ENCODE results near the gene CD83. TPM values are rescaled to one million over a fixed set of nuclear protein-coding genes. Genes with fewer than 3 reads are reported as not detected.
"Not testable (repeated sequence)": the region's sequence is repeated elsewhere in the genome, so short reads cannot be mapped to it uniquely, and the experiment has no call there.

CD83 gene, protein sequence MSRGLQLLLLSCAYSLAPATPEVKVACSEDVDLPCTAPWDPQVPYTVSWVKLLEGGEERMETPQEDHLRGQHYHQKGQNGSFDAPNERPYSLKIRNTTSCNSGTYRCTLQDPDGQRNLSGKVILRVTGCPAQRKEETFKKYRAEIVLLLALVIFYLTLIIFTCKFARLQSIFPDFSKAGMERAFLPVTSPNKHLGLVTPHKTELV
- 3.9 TPM for polyA plus RNA-seq (2013, experiment 1 of 4)
- 3.6 TPM for polyA plus RNA-seq (2013, experiment 2 of 4)
- 3.5 TPM for polyA plus RNA-seq (2013, experiment 3 of 4)
- 3.9 TPM for polyA plus RNA-seq (2013, experiment 4 of 4)

DNA sequence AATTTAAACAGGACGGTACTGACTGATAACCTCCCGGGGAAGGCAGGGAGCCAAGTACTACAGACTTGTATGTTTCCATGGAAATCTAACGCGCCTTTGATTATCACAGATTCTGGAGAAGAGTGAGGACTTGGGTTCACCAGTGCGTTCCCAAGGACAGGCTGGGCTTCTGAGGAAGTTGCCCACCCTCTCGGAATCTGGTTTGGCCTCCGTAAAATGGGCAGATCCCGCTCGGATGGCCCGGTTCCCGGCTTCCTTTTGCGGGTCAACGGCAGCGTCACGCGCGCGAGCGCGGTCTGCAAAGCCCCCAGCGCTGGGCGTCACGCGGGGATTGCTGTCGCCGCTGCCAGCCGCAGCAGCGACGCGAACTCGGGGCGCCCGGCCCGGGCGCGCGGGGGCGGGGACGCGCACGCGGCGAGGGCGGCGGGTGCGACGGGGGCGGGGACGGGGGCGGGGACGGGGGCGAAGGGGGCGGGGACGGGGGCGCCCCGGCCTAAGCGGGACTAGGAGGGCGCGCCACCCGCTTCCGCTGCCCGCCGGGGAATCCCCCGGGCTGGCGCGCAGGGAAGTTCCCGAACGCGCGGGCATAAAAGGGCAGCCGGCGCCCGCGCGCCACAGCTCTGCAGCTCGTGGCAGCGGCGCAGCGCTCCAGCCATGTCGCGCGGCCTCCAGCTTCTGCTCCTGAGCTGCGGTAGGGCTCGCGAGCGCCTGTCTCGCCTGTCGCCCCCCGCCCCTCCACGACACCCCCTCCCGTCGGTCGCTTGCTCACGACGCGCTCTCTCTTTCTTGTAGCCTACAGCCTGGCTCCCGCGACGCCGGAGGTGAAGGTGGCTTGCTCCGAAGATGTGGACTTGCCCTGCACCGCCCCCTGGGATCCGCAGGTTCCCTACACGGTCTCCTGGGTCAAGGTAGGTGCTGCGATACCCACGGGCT lies at the start of gene CD83:
Gene CD83, plus strand, starts transcription at position 615 of the 933 bp plus-strand sequence. Its CDS starts 40 bp downstream, at position 655.
- peak within 1 kb of the TSS; percentile 63 for H3K4me3 ChIP-seq (ENCODE audit: insufficient read depth, low read depth, low read length)
- H3K4me1 ChIP-seq (ENCODE audit: control insufficient read depth, insufficient read depth, low read length): no peaks in the 10 kb centered on the region
- no peak within 1 kb of the TSS for H3K27ac ChIP-seq (ENCODE audit: insufficient read depth, low read depth, low read length, poor library complexity, severe bottlenecking)
- H3K36me3 ChIP-seq (ENCODE audit: control insufficient read depth, insufficient read depth, low read length): no peaks in the 10 kb centered on the region
- WGBS, 2 experiments: 1 to 2% methylated on average over 106 of the region's 106 CpGs
- H3K9me3 ChIP-seq (ENCODE audit: control insufficient read depth, low read length): no peaks in the 10 kb centered on the region
- peaks cover 32% of the 10 kb centered on the region for H3K27me3 ChIP-seq (ENCODE audit: control insufficient read depth, insufficient read depth, low read length, poor library complexity, severe bottlenecking)

DNA sequence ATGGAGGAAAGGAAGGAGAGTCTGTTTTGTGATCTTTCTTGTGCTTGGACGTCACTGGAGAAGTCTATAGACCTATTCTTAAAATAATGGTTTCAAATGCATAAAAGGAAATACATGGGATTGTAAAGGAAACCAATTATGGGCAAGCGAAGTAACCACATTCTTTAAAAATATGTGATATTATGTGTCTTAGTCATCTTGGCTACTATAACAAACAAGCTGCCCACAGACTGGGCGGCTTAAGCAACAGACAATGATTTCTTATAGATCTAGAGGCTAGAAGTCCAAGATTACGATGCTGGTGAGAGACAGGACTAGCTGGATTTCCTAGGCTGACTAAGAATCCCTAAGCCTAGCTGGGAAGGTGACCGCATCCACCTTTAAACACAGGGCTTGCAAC lies 49.4 kb upstream of the CD83 start:
- no peaks in the 10 kb centered on the region for H3K4me1 ChIP-seq (ENCODE audit: control insufficient read depth, insufficient read depth, low read length)
- no peak overlapping the region for H3K4me3 ChIP-seq (ENCODE audit: insufficient read depth, low read depth, low read length)
- no peaks in the 10 kb centered on the region for H3K27me3 ChIP-seq (ENCODE audit: control insufficient read depth, insufficient read depth, low read length, poor library complexity, severe bottlenecking)
- H3K9me3 ChIP-seq (ENCODE audit: control insufficient read depth, low read length): no peaks in the 10 kb centered on the region
- H3K36me3 ChIP-seq (ENCODE audit: control insufficient read depth, insufficient read depth, low read length): no peaks in the 10 kb centered on the region
- no peak overlapping the region for H3K27ac ChIP-seq (ENCODE audit: insufficient read depth, low read depth, low read length, poor library complexity, severe bottlenecking)
- WGBS, 2 experiments: 92 to 96% methylated on average over 3 to 5 of the region's 5 CpGs

DNA sequence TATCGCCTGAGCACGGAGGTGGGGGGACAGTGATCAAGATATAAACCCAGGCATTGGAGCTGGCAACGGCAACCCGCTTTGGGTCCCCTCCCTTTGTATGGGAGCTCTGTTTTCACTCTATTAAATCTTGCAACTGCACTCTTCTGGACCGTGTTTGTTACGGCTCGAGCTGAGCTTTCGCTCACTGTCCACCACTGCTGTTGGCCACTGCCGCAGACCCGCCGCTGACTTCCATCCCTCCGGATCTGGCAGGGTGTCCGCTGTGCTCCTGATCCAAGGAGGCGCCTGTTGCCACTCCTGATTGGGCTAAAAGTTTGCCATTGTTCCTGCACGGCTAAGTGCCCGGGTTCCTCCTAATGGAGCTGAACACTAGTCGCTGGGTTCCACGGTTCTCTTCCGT lies 48.9 kb upstream of the CD83 start:
- H3K4me1 ChIP-seq (ENCODE audit: control insufficient read depth, insufficient read depth, low read length): no peaks in the 10 kb centered on the region
- WGBS, 2 experiments: 95 to 97% methylated on average over 19 of the region's 19 CpGs
- no peaks in the 10 kb centered on the region for H3K9me3 ChIP-seq (ENCODE audit: control insufficient read depth, low read length)
- H3K36me3 ChIP-seq (ENCODE audit: control insufficient read depth, insufficient read depth, low read length): no peaks in the 10 kb centered on the region
- no peak overlapping the region for H3K4me3 ChIP-seq (ENCODE audit: insufficient read depth, low read depth, low read length)
- no peak overlapping the region for H3K27ac ChIP-seq (ENCODE audit: insufficient read depth, low read depth, low read length, poor library complexity, severe bottlenecking)
- no peaks in the 10 kb centered on the region for H3K27me3 ChIP-seq (ENCODE audit: control insufficient read depth, insufficient read depth, low read length, poor library complexity, severe bottlenecking)

DNA sequence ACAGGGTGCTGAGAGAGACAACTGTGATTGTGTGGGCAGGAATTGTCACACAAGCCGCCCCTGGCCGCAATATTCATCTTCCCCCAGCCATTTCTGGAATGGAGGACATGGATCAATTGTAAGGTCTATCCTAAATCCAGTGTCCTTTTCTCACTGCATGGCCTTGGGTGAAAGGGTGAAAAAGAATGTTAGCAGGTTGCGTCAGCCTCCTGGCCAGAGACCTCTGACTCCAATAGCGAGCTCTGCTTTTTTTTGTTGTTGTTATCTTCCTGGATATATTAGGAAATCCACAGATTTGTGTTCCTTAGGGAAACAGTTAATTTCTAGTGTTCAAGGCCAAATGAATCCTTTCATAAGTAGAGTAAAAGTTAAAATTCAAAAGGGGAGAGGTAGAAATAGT lies 47.1 kb upstream of the CD83 start:
- no peaks in the 10 kb centered on the region for H3K36me3 ChIP-seq (ENCODE audit: control insufficient read depth, insufficient read depth, low read length)
- WGBS, 2 experiments: 96 to 97% methylated on average over 4 of the region's 4 CpGs

DNA sequence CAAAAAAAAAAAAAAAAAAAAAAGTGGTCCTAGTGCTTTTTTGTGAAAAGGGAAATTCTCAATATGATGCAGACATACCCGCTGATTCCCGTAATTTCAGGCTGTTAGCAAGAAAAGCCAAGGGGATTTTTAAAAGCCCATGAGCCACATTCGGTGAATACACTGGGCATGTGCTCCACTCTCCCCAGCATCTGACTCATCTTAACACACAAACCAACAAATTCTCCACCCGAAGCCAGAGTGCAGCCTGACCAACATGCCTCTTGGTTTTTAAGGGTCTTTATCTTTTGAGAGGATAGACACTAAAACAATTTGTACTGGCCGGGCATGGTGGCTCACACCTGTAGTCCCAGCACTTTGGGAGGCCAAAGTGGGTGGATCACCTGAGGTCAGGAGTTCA lies 45.5 kb upstream of the CD83 start:
- Histone ChIP-seq H3K4me1 (ENCODE audit: control insufficient read depth, insufficient read depth, low read length) (no peaks in the 10 kb centered on the region), H3K27ac (ENCODE audit: insufficient read depth, low read depth, low read length, poor library complexity, severe bottlenecking) (no peak overlapping the region), H3K27me3 (ENCODE audit: control insufficient read depth, insufficient read depth, low read length, poor library complexity, severe bottlenecking) (no peaks in the 10 kb centered on the region), H3K9me3 (ENCODE audit: control insufficient read depth, low read length) (no peaks in the 10 kb centered on the region), H3K36me3 (ENCODE audit: control insufficient read depth, insufficient read depth, low read length) (no peaks in the 10 kb centered on the region), H3K4me3 (ENCODE audit: insufficient read depth, low read depth, low read length) (no peak overlapping the region)
- WGBS, 2 experiments: 88 to 89% methylated on average over 5 of the region's 5 CpGs

More for the DNA sequence above, 47.1 kb upstream of the CD83 start:
- H3K9me3 ChIP-seq (ENCODE audit: control insufficient read depth, low read length): no peaks in the 10 kb centered on the region
- H3K4me3 ChIP-seq (ENCODE audit: insufficient read depth, low read depth, low read length): no peak overlapping the region
- H3K4me1 ChIP-seq (ENCODE audit: control insufficient read depth, insufficient read depth, low read length): no peaks in the 10 kb centered on the region
- no peak overlapping the region for H3K27ac ChIP-seq (ENCODE audit: insufficient read depth, low read depth, low read length, poor library complexity, severe bottlenecking)
- no peaks in the 10 kb centered on the region for H3K27me3 ChIP-seq (ENCODE audit: control insufficient read depth, insufficient read depth, low read length, poor library complexity, severe bottlenecking)

DNA sequence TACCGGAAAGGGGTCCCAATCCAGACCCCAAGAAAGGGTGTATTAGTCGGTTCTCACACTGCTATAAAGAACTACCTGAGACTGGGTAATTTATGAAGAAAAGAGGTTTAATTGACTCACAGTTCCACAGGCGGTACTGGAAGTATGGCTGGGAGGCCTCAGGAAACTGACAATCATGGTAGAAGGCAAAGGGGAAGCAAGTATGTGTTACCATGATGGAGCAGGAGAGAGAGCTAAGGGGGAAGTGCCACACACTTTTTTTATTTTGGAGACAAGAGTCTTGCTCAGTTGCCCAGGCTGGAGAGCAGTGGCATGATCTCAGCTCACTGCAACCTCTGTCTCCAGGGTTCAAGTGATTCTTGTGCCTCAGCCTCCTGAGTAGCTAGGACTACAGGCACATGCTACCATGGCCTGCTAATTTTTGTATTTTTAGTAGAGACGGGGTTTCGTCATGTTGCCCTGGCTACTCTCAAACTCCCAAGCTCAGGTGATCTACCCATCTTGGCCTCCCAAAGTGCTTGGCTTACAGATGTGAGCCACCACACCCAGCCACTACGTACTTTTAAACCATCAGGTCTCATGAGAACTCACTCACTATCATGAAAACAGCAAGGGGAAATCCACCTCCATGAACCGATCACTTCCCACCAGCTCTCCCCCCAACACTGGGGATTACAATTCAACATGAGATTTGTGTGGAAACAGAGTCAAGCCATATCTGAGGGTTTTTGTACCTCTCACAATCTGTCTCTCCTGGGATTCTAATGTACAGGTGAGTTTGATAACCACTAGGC lies 43.8 kb upstream of the CD83 start:
- not testable (repeated sequence) for H3K4me3 ChIP-seq (ENCODE audit: insufficient read depth, low read depth, low read length); H3K9me3 ChIP-seq (ENCODE audit: control insufficient read depth, low read length); H3K27me3 ChIP-seq (ENCODE audit: control insufficient read depth, insufficient read depth, low read length, poor library complexity, severe bottlenecking); H3K36me3 ChIP-seq (ENCODE audit: control insufficient read depth, insufficient read depth, low read length); H3K4me1 ChIP-seq (ENCODE audit: control insufficient read depth, insufficient read depth, low read length); H3K27ac ChIP-seq (ENCODE audit: insufficient read depth, low read depth, low read length, poor library complexity, severe bottlenecking)
- WGBS, 2 experiments: 94 to 96% methylated on average over 7 of the region's 7 CpGs

DNA sequence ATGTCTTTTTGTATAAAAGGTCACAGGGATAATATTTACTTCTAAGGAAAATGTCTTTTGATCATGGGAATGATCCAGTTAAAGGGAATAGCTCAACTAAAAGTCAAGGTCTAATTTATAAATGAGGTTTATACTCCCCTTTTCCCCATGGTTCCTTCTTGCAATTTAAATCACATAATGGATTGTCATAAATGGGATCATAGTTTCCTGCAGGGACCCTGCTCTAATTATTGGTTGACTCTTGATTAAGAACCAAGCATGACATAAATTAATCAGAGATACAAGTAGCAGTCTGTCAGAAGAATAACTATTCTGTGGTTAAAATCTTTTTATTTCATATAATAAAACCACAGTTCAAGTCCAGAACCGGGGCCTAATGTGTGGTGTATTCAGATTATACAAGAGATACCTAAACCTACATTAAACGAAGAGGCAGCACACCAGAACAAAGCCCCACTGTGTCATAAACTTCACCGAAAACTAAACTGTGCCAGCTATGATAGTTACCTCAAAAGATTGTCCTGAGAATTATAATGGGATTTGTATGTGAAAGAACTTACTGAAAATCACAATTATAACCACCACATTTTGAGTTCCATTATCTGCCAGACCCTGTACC lies 43.0 kb upstream of the CD83 start:
- no peaks in the 10 kb centered on the region for H3K4me1 ChIP-seq (ENCODE audit: control insufficient read depth, insufficient read depth, low read length)
- 90 to 100% methylated on average over 2 of the region's 3 CpGs for WGBS, 2 experiments
- H3K4me3 ChIP-seq (ENCODE audit: insufficient read depth, low read depth, low read length): no peak overlapping the region
- H3K36me3 ChIP-seq (ENCODE audit: control insufficient read depth, insufficient read depth, low read length): no peaks in the 10 kb centered on the region
- H3K27ac ChIP-seq (ENCODE audit: insufficient read depth, low read depth, low read length, poor library complexity, severe bottlenecking): no peak overlapping the region
- no peaks in the 10 kb centered on the region for H3K27me3 ChIP-seq (ENCODE audit: control insufficient read depth, insufficient read depth, low read length, poor library complexity, severe bottlenecking)
- H3K9me3 ChIP-seq (ENCODE audit: control insufficient read depth, low read length): no peaks in the 10 kb centered on the region

DNA sequence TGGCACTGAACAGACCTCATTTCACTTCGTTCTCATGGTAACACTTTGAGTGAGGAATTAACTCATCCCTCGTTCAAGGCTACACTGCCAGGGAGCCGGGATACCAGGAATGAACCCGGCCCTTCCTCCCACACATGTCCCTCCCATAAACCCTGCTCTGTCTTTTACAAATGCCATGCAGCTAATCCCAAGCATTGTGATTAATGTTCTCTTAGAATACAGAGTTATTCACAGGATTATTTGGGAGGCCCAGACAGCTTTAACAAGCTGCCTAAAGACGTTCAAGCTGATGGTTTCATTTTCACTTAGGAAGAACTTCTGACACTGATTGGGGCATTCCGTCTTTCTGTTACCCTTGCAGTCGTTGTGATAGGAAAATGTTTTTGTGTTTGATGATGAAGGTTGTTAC lies 42.5 kb upstream of the CD83 start:
- no peaks in the 10 kb centered on the region for H3K4me1 ChIP-seq (ENCODE audit: control insufficient read depth, insufficient read depth, low read length)
- no peak overlapping the region for H3K27ac ChIP-seq (ENCODE audit: insufficient read depth, low read depth, low read length, poor library complexity, severe bottlenecking)
- H3K4me3 ChIP-seq (ENCODE audit: insufficient read depth, low read depth, low read length): no peak overlapping the region
- 65 to 66% methylated on average over 7 of the region's 7 CpGs for WGBS, 2 experiments
- no peaks in the 10 kb centered on the region for H3K9me3 ChIP-seq (ENCODE audit: control insufficient read depth, low read length)
- no peaks in the 10 kb centered on the region for H3K27me3 ChIP-seq (ENCODE audit: control insufficient read depth, insufficient read depth, low read length, poor library complexity, severe bottlenecking)
- H3K36me3 ChIP-seq (ENCODE audit: control insufficient read depth, insufficient read depth, low read length): no peaks in the 10 kb centered on the region

DNA sequence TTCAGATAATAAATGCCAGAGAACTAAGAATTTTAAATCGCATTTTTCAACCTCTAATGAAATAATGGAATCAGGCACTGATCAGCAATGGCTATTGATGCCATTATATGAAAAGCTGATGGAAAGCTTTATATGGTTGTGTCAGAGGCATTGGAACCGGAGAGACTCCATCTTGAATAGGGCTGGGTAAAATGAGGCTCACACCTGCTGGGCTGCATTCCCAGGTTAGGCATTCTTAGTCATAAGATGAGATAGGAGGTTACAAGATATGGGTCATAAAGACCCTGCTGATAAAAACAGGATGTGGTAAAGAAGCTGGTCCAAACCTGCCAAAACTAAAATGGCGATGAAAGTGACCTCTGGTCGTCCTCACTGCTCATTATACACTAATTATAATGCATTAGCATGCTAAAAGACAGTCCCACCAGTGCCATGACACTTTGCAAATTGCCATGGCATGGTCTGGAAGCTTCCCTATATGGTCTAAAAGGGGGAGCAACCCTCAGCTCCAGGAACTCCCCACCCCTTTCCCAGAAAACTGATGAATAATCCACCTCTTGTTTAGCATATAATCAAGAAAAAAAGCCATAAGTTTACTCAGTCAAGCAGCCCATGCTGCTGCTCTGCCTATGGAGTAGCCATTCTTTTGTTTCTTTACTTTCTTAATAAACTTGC lies 40.2 kb upstream of the CD83 start:
- H3K4me3 ChIP-seq (ENCODE audit: insufficient read depth, low read depth, low read length): no peak overlapping the region
- H3K36me3 ChIP-seq (ENCODE audit: control insufficient read depth, insufficient read depth, low read length): no peaks in the 10 kb centered on the region
- 89 to 91% methylated on average over 4 of the region's 4 CpGs for WGBS, 2 experiments
- no peaks in the 10 kb centered on the region for H3K9me3 ChIP-seq (ENCODE audit: control insufficient read depth, low read length)
- no peaks in the 10 kb centered on the region for H3K4me1 ChIP-seq (ENCODE audit: control insufficient read depth, insufficient read depth, low read length)
- no peak overlapping the region for H3K27ac ChIP-seq (ENCODE audit: insufficient read depth, low read depth, low read length, poor library complexity, severe bottlenecking)
- H3K27me3 ChIP-seq (ENCODE audit: control insufficient read depth, insufficient read depth, low read length, poor library complexity, severe bottlenecking): no peaks in the 10 kb centered on the region

Measured in ectodermal cell (in vitro differentiated cells).